Trophoblast cell (in vitro differentiated cells and primary cell): Measurements from ENCODE around the gene SFXN4.

Experiments
- DNase-seq, 2 donors: peaks; one replicate each; pipeline ENCODE4 v3.0.0-alpha.2; 2016
- H2AFZ ChIP-seq: 2 replicates; pipeline ENCODE4 v1.6.1; 2013; ENCODE audit warnings: low read length, moderate library complexity, mild to moderate bottlenecking; ENCODE audit not compliant: insufficient read depth, poor library complexity
- H2AK5ac ChIP-seq: 2 replicates; pipeline ENCODE4 v1.6.1; 2013; ENCODE audit warnings: mild to moderate bottlenecking, low read length
- H2BK120ac ChIP-seq: 2 replicates; pipeline ENCODE4 v1.6.1; 2013; ENCODE audit warnings: low read length, mild to moderate bottlenecking, moderate library complexity; ENCODE audit not compliant: insufficient read depth, poor library complexity
- H2BK12ac ChIP-seq: 2 replicates; pipeline ENCODE4 v1.6.1; 2013; ENCODE audit warnings: mild to moderate bottlenecking, low read length, moderate library complexity
- H2BK5ac ChIP-seq: 2 replicates; pipeline ENCODE4 v1.6.1; 2013; ENCODE audit warnings: low read length, low read depth, moderate library complexity, mild to moderate bottlenecking; ENCODE audit not compliant: poor library complexity
- H3K14ac ChIP-seq: 2 replicates; pipeline ENCODE4 v1.6.1; 2013; ENCODE audit warnings: mild to moderate bottlenecking, low read length
- H3K18ac ChIP-seq: 2 replicates; pipeline ENCODE4 v1.6.1; 2013; ENCODE audit warnings: mild to moderate bottlenecking, low read length
- H3K23ac ChIP-seq: 2 replicates; pipeline ENCODE4 v1.6.1; 2013; ENCODE audit warnings: low read length
- H3K27ac ChIP-seq: 2 replicates; pipeline ENCODE4 v1.5.1; 2013; ENCODE audit warnings: low read depth, mild to moderate bottlenecking, inconsistent platforms, low read length, moderate library complexity
- H3K27me3 ChIP-seq: 2 replicates; pipeline ENCODE4 v1.6.1; 2013; ENCODE audit warnings: inconsistent platforms, mild to moderate bottlenecking, low read length, moderate library complexity; ENCODE audit not compliant: insufficient read depth
- H3K36me3 ChIP-seq, 2 experiments: 1 replicate in 1 of 2; 2 replicates in 1 of 2; pipeline ENCODE4 v1.6.1; 2013; ENCODE audit warnings: low read length in 2 of 2, mild to moderate bottlenecking in 2 of 2, moderate library complexity in 1 of 2; ENCODE audit not compliant: insufficient read depth in 2 of 2, control insufficient read depth in 1 of 2
- H3K4ac ChIP-seq: 2 replicates; pipeline ENCODE4 v1.6.1; 2013; ENCODE audit warnings: low read depth, mild to moderate bottlenecking, low read length, moderate library complexity
- H3K4me1 ChIP-seq, 2 experiments: 1 replicate in 1 of 2; 2 replicates in 1 of 2; pipeline ENCODE4 v1.6.1; 2013; ENCODE audit warnings: low read length in 2 of 2, mild to moderate bottlenecking in 2 of 2, moderate library complexity in 1 of 2; ENCODE audit not compliant: insufficient read depth in 2 of 2, control insufficient read depth in 1 of 2
- H3K4me2 ChIP-seq: 2 replicates; pipeline ENCODE4 v1.6.1; 2013; ENCODE audit warnings: inconsistent platforms, mild to moderate bottlenecking, low read length, moderate library complexity
- H3K4me3 ChIP-seq: 2 replicates; pipeline ENCODE4 v1.5.1; 2013; ENCODE audit warnings: mild to moderate bottlenecking, low read depth, low read length, inconsistent platforms
- H3K79me1 ChIP-seq: one replicate; pipeline ENCODE4 v1.6.1; 2013; ENCODE audit warnings: low read length
- H3K79me2 ChIP-seq: 2 replicates; pipeline ENCODE4 v1.6.1; 2013; ENCODE audit warnings: low read length, mild to moderate bottlenecking; ENCODE audit not compliant: control insufficient read depth, insufficient read depth, poor library complexity
- H3K9ac ChIP-seq: 2 replicates; pipeline ENCODE4 v1.6.1; 2013; ENCODE audit warnings: mild to moderate bottlenecking, low read length
- H3K9me3 ChIP-seq: 2 replicates; pipeline ENCODE4 v1.6.1; 2013; ENCODE audit warnings: low read depth, mild to moderate bottlenecking, control low read depth, inconsistent platforms, low read length; ENCODE audit not compliant: insufficient read depth
- H4K12ac ChIP-seq: 2 replicates; pipeline ENCODE4 v1.6.1; 2013; ENCODE audit warnings: low read depth, mild to moderate bottlenecking, low read length, moderate library complexity
- H4K8ac ChIP-seq: 2 replicates; pipeline ENCODE4 v1.6.1; 2013; ENCODE audit warnings: low read depth, mild to moderate bottlenecking, low read length, moderate library complexity
- H4K91ac ChIP-seq: one replicate; pipeline ENCODE4 v1.6.1; 2013; ENCODE audit warnings: low read depth, mild to moderate bottlenecking, low read length, moderate library complexity
- WGBS: extraction: QIAGEN DNeasy Blood & Tissue Kit; methylation state at CpG from one replicate; pipeline ENCODE4 v1.1.7; 2013; ENCODE audit warnings: missing lambda C conversion rate; ENCODE audit not compliant: insufficient read length, insufficient coverage; ENCODE audit errors: extremely low coverage; 5-methylcytosine and 5-hydroxymethylcytosine counted together

The SFXN4 gene

DNA sequence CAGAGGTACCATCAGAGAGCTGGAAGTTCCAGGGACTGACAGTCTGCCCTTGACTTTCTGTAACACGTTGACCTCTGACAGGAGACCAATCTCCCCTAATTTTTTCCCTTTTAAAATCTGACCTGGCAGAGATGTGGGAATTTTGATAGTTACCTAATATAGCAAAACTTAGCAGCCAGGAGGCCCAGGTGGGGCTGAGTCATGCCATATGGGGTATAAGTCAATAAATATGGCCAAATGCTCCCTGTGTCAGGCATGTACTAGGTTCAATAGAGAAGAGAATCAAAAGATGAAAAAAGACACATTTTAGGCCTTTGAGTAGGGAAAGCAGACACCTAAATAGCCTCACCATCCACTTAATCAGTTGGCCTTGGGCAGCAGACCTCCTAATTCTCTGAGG, 35.7 kb upstream of the SFXN4 start:
- no peak overlapping the region for H3K14ac ChIP-seq
- H4K8ac ChIP-seq = no peak overlapping the region
- no peak overlapping the region for H3K4ac ChIP-seq
- H3K27ac ChIP-seq = no peak overlapping the region
- no peak for DNase-seq
- H4K12ac ChIP-seq = no peak overlapping the region
- no peaks in the 10 kb centered on the region for H3K9me3 ChIP-seq
- no peak overlapping the region for H2AFZ ChIP-seq
- no peak overlapping the region for H2BK5ac ChIP-seq
- no peak overlapping the region for H3K9ac ChIP-seq
- H3K23ac ChIP-seq = no peak overlapping the region
- H2BK120ac ChIP-seq = no peak overlapping the region
- no peak overlapping the region for H4K91ac ChIP-seq
- no peaks in the 10 kb centered on the region for H3K79me1 ChIP-seq
- WGBS = no CpG with 5 or more reads among the region's 1 CpG
- no peaks in the 10 kb centered on the region for H3K36me3 ChIP-seq
- H3K4me3 ChIP-seq = no peak overlapping the region
- H2AK5ac ChIP-seq = no peak overlapping the region
- no peaks in the 10 kb centered on the region for H3K27me3 ChIP-seq
- no peak overlapping the region for H3K18ac ChIP-seq
- H2BK12ac ChIP-seq = no peak overlapping the region
- no peaks in the 10 kb centered on the region for H3K79me2 ChIP-seq
- H3K4me2 ChIP-seq = no peak overlapping the region
- peaks cover 0 to under 1% of the 10 kb centered on the region in 2 experiments for H3K4me1 ChIP-seq

DNA sequence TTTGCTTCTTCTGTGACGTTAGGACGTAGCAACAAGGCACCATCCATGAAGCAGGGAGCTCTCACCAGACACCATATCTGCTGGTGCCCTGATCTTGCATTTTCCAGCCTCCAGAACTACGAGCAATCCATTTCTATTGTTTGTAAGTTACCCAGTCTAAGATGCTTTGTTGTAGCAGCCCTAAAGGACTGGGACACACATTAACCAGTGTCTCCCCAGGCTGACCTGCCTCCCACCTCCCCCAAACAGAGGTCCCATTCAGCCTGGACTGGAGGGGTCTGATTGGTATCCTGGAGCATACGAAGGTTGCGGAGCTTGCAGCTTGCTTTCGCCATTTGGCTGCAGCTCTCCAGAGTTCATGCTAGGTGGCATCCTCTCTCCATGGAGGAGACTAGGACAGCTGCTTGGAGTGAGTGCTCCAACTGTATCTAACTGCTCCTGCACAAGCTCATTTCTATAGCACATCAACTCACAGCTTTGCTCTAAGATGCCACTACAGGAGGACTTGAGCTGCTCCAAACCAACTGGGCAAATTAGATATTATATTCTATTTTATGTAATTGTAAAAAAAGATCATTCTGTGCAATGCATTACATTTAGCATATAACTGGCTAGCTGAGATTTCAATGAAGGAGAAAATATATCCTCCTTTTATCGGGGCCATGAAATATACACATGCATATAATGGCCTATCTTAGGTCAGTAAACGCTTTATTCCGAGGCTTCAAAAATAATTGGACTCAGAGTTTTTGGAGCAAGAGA, 33.9 kb upstream of the SFXN4 start:
- Histone ChIP-seq H4K8ac (no peak overlapping the region), H4K91ac (no peak overlapping the region), H3K27ac (no peak overlapping the region), H3K36me3 (no peaks in the 10 kb centered on the region), H3K79me1 (no peaks in the 10 kb centered on the region), H2AFZ (no peak overlapping the region), H3K9me3 (no peaks in the 10 kb centered on the region), H3K4ac (no peak overlapping the region), H3K27me3 (no peaks in the 10 kb centered on the region), H3K4me1 (no peaks in the 10 kb centered on the region), H2BK120ac (no peak overlapping the region), H3K4me2 (no peak overlapping the region), H2BK5ac (no peak overlapping the region), H2BK12ac (no peak overlapping the region), H3K79me2 (no peaks in the 10 kb centered on the region), H3K18ac (no peak overlapping the region), H2AK5ac (no peak overlapping the region), H4K12ac (no peak overlapping the region), H3K9ac (no peak overlapping the region), H3K4me3 (no peak overlapping the region), H3K23ac (no peak overlapping the region), H3K14ac (no peak overlapping the region)
- peak; percentile 63 to 82 for DNase-seq
- no CpG with 5 or more reads among the region's 9 CpGs for WGBS

DNA sequence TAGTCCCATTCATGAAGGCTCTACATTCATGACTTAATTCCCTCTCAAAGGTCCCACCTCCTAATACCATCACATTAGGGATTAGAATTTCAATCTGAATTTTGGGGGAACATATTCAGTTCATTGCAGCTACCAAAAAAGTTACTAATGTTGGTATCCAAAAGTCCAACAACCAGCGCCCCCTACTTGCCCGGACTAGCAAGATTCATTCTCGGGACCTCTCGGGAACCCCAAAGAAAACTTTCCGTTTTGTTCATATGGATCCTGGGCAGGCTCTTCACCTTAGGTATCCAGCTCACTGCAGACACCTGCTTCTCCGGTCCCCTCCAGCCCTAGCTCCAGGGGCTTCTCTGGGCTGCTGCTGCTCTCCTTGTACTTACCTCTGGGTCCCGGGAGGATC, 32.9 kb upstream of the SFXN4 start:
- Histone ChIP-seq H2BK120ac (no peak overlapping the region), H2BK5ac (no peak overlapping the region), H4K8ac (no peak overlapping the region), H3K9me3 (no peaks in the 10 kb centered on the region), H3K23ac (no peak overlapping the region), H3K18ac (no peak overlapping the region), H3K27me3 (no peaks in the 10 kb centered on the region), H4K12ac (no peak overlapping the region), H3K36me3 (no peaks in the 10 kb centered on the region), H3K79me1 (no peaks in the 10 kb centered on the region), H2AFZ (no peak overlapping the region), H4K91ac (no peak overlapping the region), H3K14ac (no peak overlapping the region), H3K4me1 (no peaks in the 10 kb centered on the region), H3K4me3 (no peak overlapping the region), H2AK5ac (no peak overlapping the region), H3K9ac (no peak overlapping the region), H3K79me2 (no peaks in the 10 kb centered on the region), H3K4ac (no peak overlapping the region), H2BK12ac (no peak overlapping the region), H3K27ac (no peak overlapping the region), H3K4me2 (no peak overlapping the region)
- WGBS = no CpG with 5 or more reads among the region's 7 CpGs
- no peak for DNase-seq

DNA sequence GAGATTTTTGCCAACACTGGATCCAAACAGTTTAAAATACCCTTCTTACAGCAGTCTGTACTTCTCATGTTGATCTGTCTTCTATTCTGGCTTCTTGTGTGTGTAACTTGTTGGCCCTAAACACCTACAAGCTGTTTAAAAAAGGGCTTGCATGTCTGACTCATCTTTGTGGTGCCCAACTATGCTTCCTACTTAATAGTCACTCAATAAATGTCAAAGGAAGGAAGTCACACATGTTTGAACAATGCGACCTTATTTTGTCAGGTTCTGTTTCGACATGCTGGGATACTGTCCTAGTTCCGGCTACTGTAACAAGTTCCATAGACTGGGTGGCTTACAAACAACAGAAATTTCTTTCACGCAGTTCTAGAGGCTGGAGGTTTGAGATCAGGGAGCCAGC, 32.4 kb upstream of the SFXN4 start:
- Histone ChIP-seq H3K79me2 (no peaks in the 10 kb centered on the region), H2AK5ac (no peak overlapping the region), H3K9me3 (no peaks in the 10 kb centered on the region), H3K79me1 (no peaks in the 10 kb centered on the region), H3K18ac (no peak overlapping the region), H2BK5ac (no peak overlapping the region), H3K4me3 (no peak overlapping the region), H3K4ac (no peak overlapping the region), H4K91ac (no peak overlapping the region), H3K4me1 (no peaks in the 10 kb centered on the region), H3K9ac (no peak overlapping the region), H3K4me2 (no peak overlapping the region), H3K27me3 (no peaks in the 10 kb centered on the region), H3K36me3 (no peaks in the 10 kb centered on the region), H3K14ac (no peak overlapping the region), H2BK12ac (no peak overlapping the region), H4K8ac (no peak overlapping the region), H2BK120ac (no peak overlapping the region), H3K27ac (no peak overlapping the region), H4K12ac (no peak overlapping the region), H2AFZ (no peak overlapping the region), H3K23ac (no peak overlapping the region)
- no CpG with 5 or more reads among the region's 4 CpGs for WGBS
- no peak for DNase-seq
